WTC11 (cell line): Measurements from ENCODE around the gene LARP1B.

Experiments
- CREB1 ChIP-seq: sonication (generic); formaldehyde crosslinking; IDR thresholded peaks from 2 replicates; pipeline ENCODE4 v1.8.0; 2023; ENCODE audit warnings: mild to moderate bottlenecking, missing genetic modification reagents
- JAZF1 ChIP-seq: fragments of 250-450 bp; sonication (Bioruptor Pico); IDR thresholded peaks from 2 replicates; pipeline ENCODE4 v1.9.0; 2021; ENCODE audit warnings: moderate library complexity, mild to moderate bottlenecking, inconsistent platforms
- NFYB ChIP-seq: sonication (generic); formaldehyde crosslinking; conservative IDR thresholded peaks from 2 replicates; pipeline ENCODE4 v1.8.0; 2022; ENCODE audit warnings: low read depth, missing genetic modification reagents
- NR3C1 ChIP-seq: sonication (generic); formaldehyde crosslinking; conservative IDR thresholded peaks from 2 replicates; pipeline ENCODE4 v1.8.1; 2023; ENCODE audit warnings: low read depth, mild to moderate bottlenecking, missing genetic modification reagents
- SP1 ChIP-seq: sonication (generic); formaldehyde crosslinking; conservative IDR thresholded peaks from 2 replicates; pipeline ENCODE4 v1.8.1; 2022; ENCODE audit warnings: missing genetic modification reagents
- ZNF121 ChIP-seq: sonication (generic); formaldehyde crosslinking; IDR thresholded peaks from 2 replicates; pipeline ENCODE4 v1.8.0; 2023; ENCODE audit warnings: missing genetic modification reagents
- TF ChIP-seq, protein P1 (sequence below): fragments of 250-450 bp; sonication (Bioruptor Pico); IDR thresholded peaks from 2 replicates; pipeline ENCODE4 v1.8.0; 2021; ENCODE audit warnings: mild to moderate bottlenecking
- TF ChIP-seq, protein P2 (sequence below): fragments of 200-600 bp; IDR thresholded peaks from 2 replicates; pipeline ENCODE4 v1.8.0; 2022; ENCODE audit warnings: antibody characterized with exemption
- TF ChIP-seq, protein P3 (sequence below): sonication (generic); formaldehyde crosslinking; IDR thresholded peaks from 2 replicates; pipeline ENCODE4 v1.8.1; 2023; ENCODE audit warnings: mild to moderate bottlenecking, missing genetic modification reagents, moderate library complexity
- TF ChIP-seq, protein P4 (sequence below): sonication (generic); formaldehyde crosslinking; IDR thresholded peaks from 2 replicates; pipeline ENCODE4 v1.8.0; 2023; ENCODE audit warnings: missing genetic modification reagents, mild to moderate bottlenecking, borderline replicate concordance
- TF ChIP-seq, protein P5 (sequence below): sonication (generic); formaldehyde crosslinking; IDR thresholded peaks from 2 replicates; pipeline ENCODE4 v1.8.1; 2022; ENCODE audit warnings: low read depth, mild to moderate bottlenecking, moderate library complexity, missing genetic modification reagents, borderline replicate concordance
- TF ChIP-seq, protein P6 (sequence below): fragments of 250-450 bp; sonication (Bioruptor Pico); IDR thresholded peaks from 2 replicates; pipeline ENCODE4 v1.9.0; 2021; ENCODE audit warnings: mild to moderate bottlenecking
- TF ChIP-seq, protein P7 (sequence below): sonication (generic); formaldehyde crosslinking; IDR thresholded peaks from 2 replicates; pipeline ENCODE4 v1.8.1; 2022; ENCODE audit warnings: missing genetic modification reagents, borderline replicate concordance

DNA sequence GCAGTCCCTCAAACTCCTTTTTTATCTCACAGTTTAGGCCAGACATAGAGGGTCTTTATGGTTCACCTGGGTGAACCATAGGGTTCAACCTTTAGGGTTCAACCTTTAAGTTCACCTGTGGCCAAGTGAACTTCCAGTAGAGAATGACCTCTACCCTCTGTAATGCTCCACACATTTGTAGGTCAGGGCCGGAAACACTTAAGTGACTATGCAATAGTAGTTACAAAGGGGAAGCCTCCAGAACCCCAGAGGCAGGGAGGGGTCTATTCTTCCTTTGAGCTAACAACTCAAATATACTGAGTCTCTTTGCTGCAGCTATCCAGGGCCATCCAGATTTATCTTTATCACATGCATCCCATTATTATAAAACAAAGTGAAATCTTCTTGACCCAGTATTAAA lies 100.0 kb downstream of the LARP1B start:
- no peak for TF ChIP-seq CREB1 (CRISPR knock-in tag)
- TF ChIP-seq, protein P1, sequence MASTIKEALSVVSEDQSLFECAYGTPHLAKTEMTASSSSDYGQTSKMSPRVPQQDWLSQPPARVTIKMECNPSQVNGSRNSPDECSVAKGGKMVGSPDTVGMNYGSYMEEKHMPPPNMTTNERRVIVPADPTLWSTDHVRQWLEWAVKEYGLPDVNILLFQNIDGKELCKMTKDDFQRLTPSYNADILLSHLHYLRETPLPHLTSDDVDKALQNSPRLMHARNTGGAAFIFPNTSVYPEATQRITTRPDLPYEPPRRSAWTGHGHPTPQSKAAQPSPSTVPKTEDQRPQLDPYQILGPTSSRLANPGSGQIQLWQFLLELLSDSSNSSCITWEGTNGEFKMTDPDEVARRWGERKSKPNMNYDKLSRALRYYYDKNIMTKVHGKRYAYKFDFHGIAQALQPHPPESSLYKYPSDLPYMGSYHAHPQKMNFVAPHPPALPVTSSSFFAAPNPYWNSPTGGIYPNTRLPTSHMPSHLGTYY (CRISPR knock-in tag) = no peak
- TF ChIP-seq, protein P2, sequence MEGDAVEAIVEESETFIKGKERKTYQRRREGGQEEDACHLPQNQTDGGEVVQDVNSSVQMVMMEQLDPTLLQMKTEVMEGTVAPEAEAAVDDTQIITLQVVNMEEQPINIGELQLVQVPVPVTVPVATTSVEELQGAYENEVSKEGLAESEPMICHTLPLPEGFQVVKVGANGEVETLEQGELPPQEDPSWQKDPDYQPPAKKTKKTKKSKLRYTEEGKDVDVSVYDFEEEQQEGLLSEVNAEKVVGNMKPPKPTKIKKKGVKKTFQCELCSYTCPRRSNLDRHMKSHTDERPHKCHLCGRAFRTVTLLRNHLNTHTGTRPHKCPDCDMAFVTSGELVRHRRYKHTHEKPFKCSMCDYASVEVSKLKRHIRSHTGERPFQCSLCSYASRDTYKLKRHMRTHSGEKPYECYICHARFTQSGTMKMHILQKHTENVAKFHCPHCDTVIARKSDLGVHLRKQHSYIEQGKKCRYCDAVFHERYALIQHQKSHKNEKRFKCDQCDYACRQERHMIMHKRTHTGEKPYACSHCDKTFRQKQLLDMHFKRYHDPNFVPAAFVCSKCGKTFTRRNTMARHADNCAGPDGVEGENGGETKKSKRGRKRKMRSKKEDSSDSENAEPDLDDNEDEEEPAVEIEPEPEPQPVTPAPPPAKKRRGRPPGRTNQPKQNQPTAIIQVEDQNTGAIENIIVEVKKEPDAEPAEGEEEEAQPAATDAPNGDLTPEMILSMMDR = no peak
- TF ChIP-seq, protein P3, sequence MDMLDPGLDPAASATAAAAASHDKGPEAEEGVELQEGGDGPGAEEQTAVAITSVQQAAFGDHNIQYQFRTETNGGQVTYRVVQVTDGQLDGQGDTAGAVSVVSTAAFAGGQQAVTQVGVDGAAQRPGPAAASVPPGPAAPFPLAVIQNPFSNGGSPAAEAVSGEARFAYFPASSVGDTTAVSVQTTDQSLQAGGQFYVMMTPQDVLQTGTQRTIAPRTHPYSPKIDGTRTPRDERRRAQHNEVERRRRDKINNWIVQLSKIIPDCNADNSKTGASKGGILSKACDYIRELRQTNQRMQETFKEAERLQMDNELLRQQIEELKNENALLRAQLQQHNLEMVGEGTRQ (CRISPR knock-in tag) = no peak
- no peak for TF ChIP-seq SP1 (CRISPR knock-in tag)
- TF ChIP-seq, protein P4, sequence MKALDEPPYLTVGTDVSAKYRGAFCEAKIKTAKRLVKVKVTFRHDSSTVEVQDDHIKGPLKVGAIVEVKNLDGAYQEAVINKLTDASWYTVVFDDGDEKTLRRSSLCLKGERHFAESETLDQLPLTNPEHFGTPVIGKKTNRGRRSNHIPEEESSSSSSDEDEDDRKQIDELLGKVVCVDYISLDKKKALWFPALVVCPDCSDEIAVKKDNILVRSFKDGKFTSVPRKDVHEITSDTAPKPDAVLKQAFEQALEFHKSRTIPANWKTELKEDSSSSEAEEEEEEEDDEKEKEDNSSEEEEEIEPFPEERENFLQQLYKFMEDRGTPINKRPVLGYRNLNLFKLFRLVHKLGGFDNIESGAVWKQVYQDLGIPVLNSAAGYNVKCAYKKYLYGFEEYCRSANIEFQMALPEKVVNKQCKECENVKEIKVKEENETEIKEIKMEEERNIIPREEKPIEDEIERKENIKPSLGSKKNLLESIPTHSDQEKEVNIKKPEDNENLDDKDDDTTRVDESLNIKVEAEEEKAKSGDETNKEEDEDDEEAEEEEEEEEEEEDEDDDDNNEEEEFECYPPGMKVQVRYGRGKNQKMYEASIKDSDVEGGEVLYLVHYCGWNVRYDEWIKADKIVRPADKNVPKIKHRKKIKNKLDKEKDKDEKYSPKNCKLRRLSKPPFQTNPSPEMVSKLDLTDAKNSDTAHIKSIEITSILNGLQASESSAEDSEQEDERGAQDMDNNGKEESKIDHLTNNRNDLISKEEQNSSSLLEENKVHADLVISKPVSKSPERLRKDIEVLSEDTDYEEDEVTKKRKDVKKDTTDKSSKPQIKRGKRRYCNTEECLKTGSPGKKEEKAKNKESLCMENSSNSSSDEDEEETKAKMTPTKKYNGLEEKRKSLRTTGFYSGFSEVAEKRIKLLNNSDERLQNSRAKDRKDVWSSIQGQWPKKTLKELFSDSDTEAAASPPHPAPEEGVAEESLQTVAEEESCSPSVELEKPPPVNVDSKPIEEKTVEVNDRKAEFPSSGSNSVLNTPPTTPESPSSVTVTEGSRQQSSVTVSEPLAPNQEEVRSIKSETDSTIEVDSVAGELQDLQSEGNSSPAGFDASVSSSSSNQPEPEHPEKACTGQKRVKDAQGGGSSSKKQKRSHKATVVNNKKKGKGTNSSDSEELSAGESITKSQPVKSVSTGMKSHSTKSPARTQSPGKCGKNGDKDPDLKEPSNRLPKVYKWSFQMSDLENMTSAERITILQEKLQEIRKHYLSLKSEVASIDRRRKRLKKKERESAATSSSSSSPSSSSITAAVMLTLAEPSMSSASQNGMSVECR = no peak
- TF ChIP-seq, protein P5, sequence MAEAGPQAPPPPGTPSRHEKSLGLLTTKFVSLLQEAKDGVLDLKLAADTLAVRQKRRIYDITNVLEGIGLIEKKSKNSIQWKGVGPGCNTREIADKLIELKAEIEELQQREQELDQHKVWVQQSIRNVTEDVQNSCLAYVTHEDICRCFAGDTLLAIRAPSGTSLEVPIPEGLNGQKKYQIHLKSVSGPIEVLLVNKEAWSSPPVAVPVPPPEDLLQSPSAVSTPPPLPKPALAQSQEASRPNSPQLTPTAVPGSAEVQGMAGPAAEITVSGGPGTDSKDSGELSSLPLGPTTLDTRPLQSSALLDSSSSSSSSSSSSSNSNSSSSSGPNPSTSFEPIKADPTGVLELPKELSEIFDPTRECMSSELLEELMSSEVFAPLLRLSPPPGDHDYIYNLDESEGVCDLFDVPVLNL (CRISPR knock-in tag) = no peak
- TF ChIP-seq NR3C1 (CRISPR knock-in tag) = no peak
- TF ChIP-seq, protein P6, sequence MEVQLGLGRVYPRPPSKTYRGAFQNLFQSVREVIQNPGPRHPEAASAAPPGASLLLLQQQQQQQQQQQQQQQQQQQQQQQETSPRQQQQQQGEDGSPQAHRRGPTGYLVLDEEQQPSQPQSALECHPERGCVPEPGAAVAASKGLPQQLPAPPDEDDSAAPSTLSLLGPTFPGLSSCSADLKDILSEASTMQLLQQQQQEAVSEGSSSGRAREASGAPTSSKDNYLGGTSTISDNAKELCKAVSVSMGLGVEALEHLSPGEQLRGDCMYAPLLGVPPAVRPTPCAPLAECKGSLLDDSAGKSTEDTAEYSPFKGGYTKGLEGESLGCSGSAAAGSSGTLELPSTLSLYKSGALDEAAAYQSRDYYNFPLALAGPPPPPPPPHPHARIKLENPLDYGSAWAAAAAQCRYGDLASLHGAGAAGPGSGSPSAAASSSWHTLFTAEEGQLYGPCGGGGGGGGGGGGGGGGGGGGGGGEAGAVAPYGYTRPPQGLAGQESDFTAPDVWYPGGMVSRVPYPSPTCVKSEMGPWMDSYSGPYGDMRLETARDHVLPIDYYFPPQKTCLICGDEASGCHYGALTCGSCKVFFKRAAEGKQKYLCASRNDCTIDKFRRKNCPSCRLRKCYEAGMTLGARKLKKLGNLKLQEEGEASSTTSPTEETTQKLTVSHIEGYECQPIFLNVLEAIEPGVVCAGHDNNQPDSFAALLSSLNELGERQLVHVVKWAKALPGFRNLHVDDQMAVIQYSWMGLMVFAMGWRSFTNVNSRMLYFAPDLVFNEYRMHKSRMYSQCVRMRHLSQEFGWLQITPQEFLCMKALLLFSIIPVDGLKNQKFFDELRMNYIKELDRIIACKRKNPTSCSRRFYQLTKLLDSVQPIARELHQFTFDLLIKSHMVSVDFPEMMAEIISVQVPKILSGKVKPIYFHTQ (CRISPR knock-in tag) = no peak
- TF ChIP-seq, protein P7, sequence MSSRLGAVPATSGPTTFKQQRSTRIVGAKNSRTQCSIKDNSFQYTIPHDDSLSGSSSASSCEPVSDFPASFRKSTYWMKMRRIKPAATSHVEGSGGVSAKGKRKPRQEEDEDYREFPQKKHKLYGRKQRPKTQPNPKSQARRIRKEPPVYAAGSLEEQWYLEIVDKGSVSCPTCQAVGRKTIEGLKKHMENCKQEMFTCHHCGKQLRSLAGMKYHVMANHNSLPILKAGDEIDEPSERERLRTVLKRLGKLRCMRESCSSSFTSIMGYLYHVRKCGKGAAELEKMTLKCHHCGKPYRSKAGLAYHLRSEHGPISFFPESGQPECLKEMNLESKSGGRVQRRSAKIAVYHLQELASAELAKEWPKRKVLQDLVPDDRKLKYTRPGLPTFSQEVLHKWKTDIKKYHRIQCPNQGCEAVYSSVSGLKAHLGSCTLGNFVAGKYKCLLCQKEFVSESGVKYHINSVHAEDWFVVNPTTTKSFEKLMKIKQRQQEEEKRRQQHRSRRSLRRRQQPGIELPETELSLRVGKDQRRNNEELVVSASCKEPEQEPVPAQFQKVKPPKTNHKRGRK (CRISPR knock-in tag) = no peak
- no peak for TF ChIP-seq JAZF1 (CRISPR knock-in tag)
- no peak for TF ChIP-seq ZNF121 (CRISPR knock-in tag)
- TF ChIP-seq NFYB (CRISPR knock-in tag) = no peak
